Mucosa of stomach (tissue), 1 donor: Measurements from ENCODE around the gene TMPRSS13.
"Not testable (repeated sequence)": the region's sequence is repeated elsewhere in the genome, so short reads cannot be mapped to it uniquely, and the experiment has no call there.

Source experiments
- H3K27me3 ChIP-seq: one replicate; pipeline ENCODE4 v1.7.0; 2013; ENCODE audit warnings: mild to moderate bottlenecking, low read length; ENCODE audit not compliant: control insufficient read depth, insufficient read depth
- H3K36me3 ChIP-seq: one replicate; pipeline ENCODE4 v1.7.0; 2013; ENCODE audit warnings: low read length; ENCODE audit not compliant: control insufficient read depth, insufficient read depth
- H3K4me1 ChIP-seq: one replicate; pipeline ENCODE4 v1.7.0; 2013; ENCODE audit warnings: mild to moderate bottlenecking, low read length; ENCODE audit not compliant: control insufficient read depth, insufficient read depth
- H3K4me3 ChIP-seq: one replicate; pipeline ENCODE4 v1.7.0; 2013; ENCODE audit warnings: low read length
- H3K9ac ChIP-seq: one replicate; pipeline ENCODE4 v1.7.0; 2013; ENCODE audit warnings: mild to moderate bottlenecking, low read length, moderate library complexity
- H3K9me3 ChIP-seq: one replicate; pipeline ENCODE4 v1.7.0; 2013; ENCODE audit warnings: mild to moderate bottlenecking, low read length, moderate library complexity; ENCODE audit not compliant: control insufficient read depth
- donor health status: Pancreatic carcinoma.

TMPRSS13 gene

DNA sequence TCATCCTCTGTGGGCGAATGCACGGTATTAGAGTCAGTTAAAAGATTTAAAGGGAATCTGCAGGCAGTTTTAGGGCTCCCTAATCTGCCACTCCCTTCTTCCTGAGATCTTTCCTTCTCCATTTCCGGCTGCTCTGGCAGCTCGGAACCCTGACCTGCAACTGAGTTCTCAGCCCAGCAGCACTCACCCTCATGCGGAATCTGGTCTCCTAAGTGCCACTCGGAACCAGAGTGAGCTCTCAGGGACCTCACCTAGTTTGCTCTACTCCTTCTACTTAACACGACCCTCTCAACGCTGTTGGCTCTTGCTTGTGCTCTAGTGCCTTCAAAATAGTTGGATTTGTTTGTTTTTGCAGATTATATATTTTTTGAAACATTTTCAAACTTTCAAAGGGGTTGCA is 37.7 kb upstream of the TMPRSS13 start:
- Histone ChIP-seq H3K36me3 (no peaks in the 10 kb centered on the region), H3K4me3 (no peak overlapping the region), H3K27me3 (no peaks in the 10 kb centered on the region), H3K9ac (no peak overlapping the region), H3K9me3 (no peaks in the 10 kb centered on the region), H3K4me1 (peaks cover 12% of the 10 kb centered on the region)

DNA sequence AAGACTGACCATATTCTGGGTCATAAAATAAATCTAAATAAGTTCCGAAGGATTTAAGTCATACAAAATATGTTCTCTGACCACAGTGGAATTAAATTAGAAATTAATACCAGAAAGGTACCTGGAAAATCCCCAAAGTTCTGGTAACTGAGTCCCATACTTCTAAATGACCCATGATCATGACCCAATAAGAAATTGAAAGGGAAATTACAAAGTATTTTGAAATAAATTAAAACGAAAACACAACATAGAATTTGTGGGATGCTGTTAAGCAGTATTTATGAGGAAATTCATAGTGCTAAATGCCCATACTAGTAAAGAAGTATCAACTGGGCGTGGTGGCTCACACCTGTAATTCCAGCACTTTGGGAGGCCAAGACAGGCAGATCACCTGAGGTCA is 33.6 kb upstream of the TMPRSS13 start:
- Histone ChIP-seq H3K9me3 (no peaks in the 10 kb centered on the region), H3K4me1 (no peaks in the 10 kb centered on the region), H3K36me3 (no peaks in the 10 kb centered on the region), H3K4me3 (no peak overlapping the region), H3K27me3 (no peaks in the 10 kb centered on the region), H3K9ac (no peak overlapping the region)

DNA sequence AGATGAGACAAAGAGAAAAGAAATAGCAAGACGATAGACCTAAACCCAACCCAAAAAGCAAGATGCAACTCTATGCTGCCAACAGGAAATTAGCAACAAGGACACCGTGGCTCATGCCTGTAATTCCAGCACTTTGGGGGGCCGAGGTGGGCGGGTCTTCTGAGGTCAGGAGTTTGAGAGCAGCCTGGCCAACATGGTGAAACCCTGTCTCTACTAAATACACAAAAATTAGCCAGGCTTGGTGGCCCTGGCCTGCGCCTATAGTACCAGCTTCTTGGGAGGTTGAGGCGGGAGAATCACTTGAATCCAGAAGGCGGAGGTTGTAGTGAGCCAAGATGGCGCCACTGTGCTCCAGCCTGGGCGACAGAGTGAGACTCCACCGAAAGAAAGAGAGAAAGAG is 32.7 kb upstream of the TMPRSS13 start:
- no peaks in the 10 kb centered on the region for H3K36me3 ChIP-seq
- H3K9ac ChIP-seq = no peak overlapping the region
- H3K27me3 ChIP-seq = no peaks in the 10 kb centered on the region
- no peaks in the 10 kb centered on the region for H3K9me3 ChIP-seq
- H3K4me3 ChIP-seq = no peak overlapping the region
- H3K4me1 ChIP-seq = no peaks in the 10 kb centered on the region

DNA sequence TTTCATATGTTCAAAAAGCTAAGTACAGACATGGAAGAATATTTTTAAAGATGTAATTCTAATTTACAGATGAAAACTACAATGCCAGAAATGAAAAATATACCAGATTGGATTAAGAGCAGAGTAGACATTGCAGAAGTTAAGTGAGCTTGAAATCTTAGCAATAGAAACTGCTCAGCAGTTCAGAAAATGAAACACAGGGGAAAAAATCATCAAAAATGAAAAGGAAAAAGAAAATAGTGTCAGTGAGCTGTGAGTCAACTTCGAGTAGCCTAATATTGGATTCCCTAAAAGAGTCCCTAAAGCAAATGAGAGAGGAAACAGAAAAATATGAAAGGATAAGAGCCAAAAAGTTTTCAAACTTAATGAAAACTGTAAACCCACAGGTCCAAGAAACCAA is 31.2 kb upstream of the TMPRSS13 start:
- H3K9ac ChIP-seq = no peak overlapping the region
- no peaks in the 10 kb centered on the region for H3K36me3 ChIP-seq
- H3K9me3 ChIP-seq = no peaks in the 10 kb centered on the region
- no peaks in the 10 kb centered on the region for H3K4me1 ChIP-seq
- H3K27me3 ChIP-seq = no peaks in the 10 kb centered on the region
- no peak overlapping the region for H3K4me3 ChIP-seq

DNA sequence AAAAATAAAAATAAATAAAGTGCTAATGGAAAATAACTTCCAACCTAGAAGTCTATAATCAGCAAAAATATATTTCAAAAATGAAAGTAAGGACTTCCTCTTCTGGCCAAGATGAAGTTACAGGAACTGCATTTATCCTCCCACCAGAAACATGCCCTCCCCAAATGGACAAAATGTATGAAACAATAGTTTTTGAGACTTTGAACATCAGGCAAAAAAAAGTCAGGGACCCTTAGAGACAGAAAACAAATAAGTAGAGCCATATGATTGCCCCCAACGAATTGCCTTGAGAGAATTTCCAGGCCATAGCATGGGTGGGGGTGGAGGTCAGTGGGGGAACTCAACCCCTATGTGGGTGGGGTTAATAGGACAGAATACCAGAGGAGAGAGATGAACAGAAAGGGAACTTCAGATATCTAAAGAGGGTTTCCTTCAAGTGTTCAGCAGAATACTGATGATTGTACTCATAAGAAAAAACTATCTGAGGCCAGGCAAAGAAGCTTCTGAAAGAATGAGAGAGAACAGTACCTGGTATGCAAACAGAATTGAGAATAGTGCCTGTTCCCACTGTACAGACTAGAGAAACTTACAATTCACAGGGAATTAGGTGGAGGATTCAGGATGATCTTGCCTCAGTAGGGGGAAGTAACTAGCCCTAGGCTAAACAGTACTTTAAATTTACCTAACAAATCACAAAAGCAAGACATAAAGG is 30.4 kb upstream of the TMPRSS13 start:
- no peaks in the 10 kb centered on the region for H3K9me3 ChIP-seq
- no peak overlapping the region for H3K4me3 ChIP-seq
- H3K9ac ChIP-seq = no peak overlapping the region
- H3K36me3 ChIP-seq = no peaks in the 10 kb centered on the region
- H3K4me1 ChIP-seq = no peaks in the 10 kb centered on the region
- H3K27me3 ChIP-seq = no peaks in the 10 kb centered on the region

DNA sequence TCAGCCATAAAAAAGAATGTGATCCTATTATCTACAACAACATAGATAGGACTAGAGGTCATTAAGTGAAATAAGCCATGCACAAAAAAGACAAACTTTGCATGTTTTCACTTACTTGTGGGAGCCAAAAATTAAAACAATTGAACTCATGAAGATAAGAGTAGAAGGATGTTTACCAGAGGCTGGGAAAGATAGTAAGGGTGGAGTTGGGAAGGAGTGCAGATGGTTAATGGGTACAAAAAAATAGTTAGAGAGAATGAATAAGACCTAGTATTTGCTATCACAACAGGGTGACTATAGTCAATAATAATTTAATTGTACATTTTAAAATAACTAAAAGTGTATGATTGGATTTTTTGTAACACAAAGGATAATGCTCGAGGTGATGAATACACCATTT is 29.7 kb upstream of the TMPRSS13 start:
- H3K27me3 ChIP-seq = no peaks in the 10 kb centered on the region
- no peak overlapping the region for H3K4me3 ChIP-seq
- no peaks in the 10 kb centered on the region for H3K4me1 ChIP-seq
- no peaks in the 10 kb centered on the region for H3K36me3 ChIP-seq
- no peaks in the 10 kb centered on the region for H3K9me3 ChIP-seq
- no peak overlapping the region for H3K9ac ChIP-seq

DNA sequence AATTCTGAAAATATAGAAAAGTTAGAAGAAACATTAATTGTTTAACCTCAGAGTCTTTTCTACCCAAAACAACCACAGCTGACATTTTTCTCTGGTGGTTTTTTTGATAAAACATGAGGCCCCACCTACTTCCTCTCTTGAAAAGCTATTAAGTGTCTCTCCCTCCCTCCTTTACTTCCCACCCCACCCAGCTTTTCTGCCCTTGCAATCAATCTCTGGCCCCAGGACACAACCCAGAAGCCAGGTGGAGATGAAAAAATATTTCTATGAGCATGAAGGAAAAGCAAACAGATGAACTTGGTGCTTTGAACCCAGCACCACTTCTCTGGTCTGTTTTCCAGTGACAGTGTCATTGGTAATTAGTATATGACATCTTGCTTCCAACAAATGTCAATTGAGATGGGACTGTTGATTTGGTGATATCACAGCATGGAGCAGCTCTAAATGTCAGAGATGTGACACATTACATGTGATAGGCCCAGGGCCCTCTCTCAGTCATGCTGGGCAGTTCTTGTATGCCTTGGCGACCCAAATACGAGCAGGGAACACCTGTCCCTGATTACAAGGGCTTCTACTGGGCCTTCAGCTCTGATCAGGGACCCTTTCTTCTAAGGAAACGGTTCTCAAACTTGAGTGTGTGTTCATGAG is 23.9 kb upstream of the TMPRSS13 start:
- H3K4me1 ChIP-seq = no peaks in the 10 kb centered on the region
- no peaks in the 10 kb centered on the region for H3K27me3 ChIP-seq
- no peaks in the 10 kb centered on the region for H3K9me3 ChIP-seq

DNA sequence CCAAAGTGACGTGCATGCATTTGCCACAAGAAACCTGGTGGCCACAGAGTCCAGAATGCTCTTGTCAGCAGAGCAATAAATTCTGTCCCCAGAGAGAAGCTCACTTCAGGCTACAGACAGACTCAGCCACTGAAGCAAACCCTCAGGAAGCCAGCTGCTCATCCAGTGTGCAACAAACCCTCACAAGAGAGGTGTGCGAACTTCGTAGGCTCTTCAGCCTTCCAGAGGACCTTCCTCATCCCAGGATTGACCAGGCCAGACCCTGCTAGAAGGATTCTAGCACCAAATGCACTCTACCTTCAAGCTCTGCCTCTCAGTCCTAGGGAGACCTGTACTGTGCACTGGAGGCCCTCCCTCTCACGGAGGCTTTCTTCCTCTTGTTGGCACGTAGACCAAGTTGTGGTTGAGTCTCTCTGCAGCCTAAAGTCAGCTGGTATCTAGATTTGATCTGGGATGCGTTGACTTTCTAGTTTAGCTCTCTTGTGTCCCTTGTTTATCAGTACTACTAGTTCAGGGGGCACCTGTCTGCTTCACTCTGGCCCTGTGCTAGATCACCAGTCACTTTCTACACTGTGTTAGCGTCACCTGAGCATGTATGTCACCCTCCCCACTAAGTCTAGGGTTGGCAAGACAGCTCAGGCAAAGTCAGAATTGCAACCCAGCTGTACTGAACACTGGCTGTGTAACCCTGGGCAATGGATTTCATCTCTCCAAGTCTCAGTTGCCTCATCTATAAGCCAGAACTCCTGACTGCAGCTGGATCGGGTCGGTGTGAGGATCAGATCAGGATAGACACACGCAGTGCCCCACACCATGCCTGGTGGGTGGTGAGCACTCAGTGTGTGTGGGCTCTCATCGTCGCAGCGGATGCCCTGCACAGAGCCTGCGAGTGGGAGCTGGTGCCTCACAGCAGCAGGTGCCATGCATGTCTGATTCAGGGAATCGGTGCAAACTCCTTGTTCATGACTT is 22.1 kb upstream of the TMPRSS13 start:
- Histone ChIP-seq H3K27me3 (no peaks in the 10 kb centered on the region), H3K36me3 (no peaks in the 10 kb centered on the region), H3K9me3 (no peaks in the 10 kb centered on the region), H3K4me1 (no peaks in the 10 kb centered on the region), H3K4me3 (no peak overlapping the region), H3K9ac (no peak overlapping the region)

More for the DNA sequence above, 23.9 kb upstream of the TMPRSS13 start:
- H3K4me3 ChIP-seq = no peak overlapping the region
- H3K36me3 ChIP-seq = no peaks in the 10 kb centered on the region
- H3K9ac ChIP-seq = no peak overlapping the region

DNA sequence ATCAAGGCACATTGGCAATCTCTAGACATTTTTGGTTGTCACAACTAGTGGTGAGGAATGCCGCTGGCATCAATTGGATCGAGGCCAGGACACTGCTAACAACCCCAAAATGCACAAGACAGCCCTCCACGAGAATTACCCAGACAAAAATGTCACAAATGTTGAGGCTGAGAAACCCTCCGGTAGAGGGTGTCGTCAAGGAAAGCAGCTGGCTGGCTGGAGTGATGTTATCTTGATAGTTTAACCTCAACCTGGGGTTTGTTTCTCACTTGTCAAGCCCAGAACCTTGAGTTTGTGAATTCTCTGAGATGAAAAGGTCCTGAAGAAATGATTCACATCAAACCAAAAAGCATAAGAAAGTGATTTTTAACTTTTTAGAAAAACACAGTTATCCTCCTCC is 21.1 kb upstream of the TMPRSS13 start:
- no peak overlapping the region for H3K4me3 ChIP-seq
- no peaks in the 10 kb centered on the region for H3K4me1 ChIP-seq
- no peaks in the 10 kb centered on the region for H3K36me3 ChIP-seq
- H3K9me3 ChIP-seq = no peaks in the 10 kb centered on the region
- H3K9ac ChIP-seq = no peak overlapping the region
- no peaks in the 10 kb centered on the region for H3K27me3 ChIP-seq

DNA sequence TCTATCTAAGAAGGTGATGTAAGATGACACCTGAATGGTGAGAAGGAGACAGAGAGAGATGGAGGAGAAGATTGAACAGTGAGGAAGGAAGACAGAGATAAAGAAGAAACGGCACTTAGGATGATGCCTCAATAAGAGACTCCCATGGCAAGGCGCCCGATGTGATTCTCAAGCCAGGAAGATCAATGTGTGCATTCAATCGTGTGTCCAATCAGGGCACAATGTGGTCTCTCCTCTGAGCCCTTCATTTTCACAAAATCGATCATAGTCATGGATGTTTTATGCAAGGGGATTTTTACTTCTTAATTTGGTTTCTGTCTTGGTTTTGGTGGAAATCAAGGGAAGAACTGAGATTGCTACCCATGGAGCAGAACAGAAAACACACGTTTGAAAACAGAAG is 19.9 kb upstream of the TMPRSS13 start:
- Histone ChIP-seq H3K9me3 (no peaks in the 10 kb centered on the region), H3K27me3 (no peaks in the 10 kb centered on the region), H3K9ac (no peak overlapping the region), H3K4me3 (no peak overlapping the region), H3K36me3 (no peaks in the 10 kb centered on the region), H3K4me1 (no peaks in the 10 kb centered on the region)

DNA sequence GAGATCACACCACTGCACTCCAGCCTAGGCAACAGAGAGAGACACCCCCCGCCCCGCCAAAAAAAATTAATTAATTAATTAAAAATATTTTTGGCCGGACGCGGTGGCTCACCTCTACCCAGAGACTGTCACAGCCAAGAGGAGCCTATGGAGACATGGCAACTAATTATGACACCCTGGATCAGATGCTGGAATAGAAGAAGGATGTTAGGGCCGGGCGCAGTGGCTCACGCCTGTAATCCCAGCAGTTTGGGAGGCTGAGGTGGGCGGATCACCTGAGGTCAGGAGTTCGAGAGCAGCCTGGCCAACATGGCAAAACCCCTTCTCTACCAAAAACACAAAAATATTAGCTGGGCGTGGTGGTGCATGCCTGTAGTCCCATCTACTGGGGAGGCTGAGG is 19.3 kb upstream of the TMPRSS13 start:
- H3K4me3 ChIP-seq = not testable (repeated sequence)

DNA sequence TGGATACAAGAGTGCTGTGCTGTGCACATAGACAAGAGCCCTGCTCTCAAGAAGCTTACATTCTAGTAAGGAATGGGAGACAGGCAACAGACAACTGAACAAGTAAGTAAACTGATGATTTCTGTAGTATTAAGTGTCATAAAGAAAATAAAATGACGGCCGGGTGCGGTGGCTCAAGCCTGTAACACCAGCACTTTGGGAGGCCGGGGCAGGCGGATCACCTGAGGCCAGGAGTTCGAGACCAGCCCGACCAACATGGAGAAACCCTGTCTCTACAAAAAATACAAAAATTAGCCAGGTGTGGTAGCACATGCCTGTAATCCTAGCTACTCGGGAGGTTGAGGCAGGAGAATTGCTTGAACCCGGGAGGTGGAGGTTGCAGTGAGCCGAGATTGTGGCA is 18.5 kb upstream of the TMPRSS13 start:
- H3K4me3 ChIP-seq, H3K27me3 ChIP-seq, H3K4me1 ChIP-seq, H3K9ac ChIP-seq, H3K9me3 ChIP-seq, H3K36me3 ChIP-seq: not testable (repeated sequence)

More for the DNA sequence above, 19.3 kb upstream of the TMPRSS13 start:
- H3K9me3 ChIP-seq, H3K4me1 ChIP-seq, H3K27me3 ChIP-seq, H3K36me3 ChIP-seq, H3K9ac ChIP-seq: not testable (repeated sequence)
